HG02678 (cell line): ENCODE results near the gene YBEY.
"Not testable (repeated sequence)": the region's sequence is repeated elsewhere in the genome, so short reads cannot be mapped to it uniquely, and the experiment has no call there.

Experiments used
- ATAC-seq: cut with Tn5 transposase; IDR thresholded peaks from one replicate; pipeline ENCODE4 v1.9.1; 2021; ENCODE audit warnings: mild to moderate bottlenecking, moderate library complexity; ENCODE audit not compliant: unreplicated experiment

Gene YBEY, protein sequence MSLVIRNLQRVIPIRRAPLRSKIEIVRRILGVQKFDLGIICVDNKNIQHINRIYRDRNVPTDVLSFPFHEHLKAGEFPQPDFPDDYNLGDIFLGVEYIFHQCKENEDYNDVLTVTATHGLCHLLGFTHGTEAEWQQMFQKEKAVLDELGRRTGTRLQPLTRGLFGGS

GRCh38 chr21:46285761-46286647 is at the start of gene YBEY:
Gene YBEY (plus strand): TSS chr21:46286342. CDS start chr21:46286914, 572 bp downstream.
- ATAC-seq: peak; percentile 89

DNA sequence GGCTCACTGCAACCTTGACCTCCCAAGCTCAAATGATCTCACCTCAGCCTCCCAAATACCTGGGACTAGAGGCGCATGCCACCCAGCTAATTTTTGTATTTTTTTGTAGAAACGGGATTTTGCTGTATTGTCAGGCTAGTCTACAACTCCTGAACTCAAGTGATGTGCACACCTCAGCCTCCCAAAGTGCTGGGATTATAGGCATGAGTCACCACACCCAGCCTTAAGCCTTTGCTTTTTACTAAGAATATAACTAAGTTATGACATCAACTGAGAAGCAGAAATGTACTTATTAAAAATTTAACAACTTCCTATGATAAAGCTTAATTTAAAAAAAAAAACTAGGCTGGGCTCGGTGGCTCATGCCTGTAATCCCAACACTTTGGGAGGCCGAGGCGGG is 48.7 kb upstream of the YBEY start:
- ATAC-seq: no peak

GRCh38 chr21:46239817-46240325 is 46.3 kb upstream of the YBEY start:
- no peak for ATAC-seq

- ATAC-seq: not testable (repeated sequence)
These were observed 44.6 kb upstream of the YBEY start for GRCh38 chr21:46241577-46241976.

DNA sequence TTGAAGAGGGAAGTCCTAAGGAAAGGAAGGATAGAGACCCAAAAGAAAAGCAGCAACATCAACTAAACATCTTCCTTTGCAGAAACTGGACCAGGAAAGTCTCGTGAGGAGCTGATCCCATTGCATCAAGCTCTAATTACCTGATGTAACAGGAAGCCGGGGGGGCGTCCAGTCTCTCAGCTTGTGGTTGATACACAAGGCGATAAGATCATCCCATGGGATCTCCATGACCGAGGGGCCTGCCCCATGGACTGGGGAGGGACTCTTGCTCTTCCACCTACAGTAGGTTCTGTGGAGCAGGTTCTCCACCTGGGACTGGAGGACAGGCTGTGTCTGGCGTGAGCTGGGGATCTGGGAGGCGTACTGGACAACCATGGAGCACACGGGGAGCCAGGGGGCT is 42.8 kb upstream of the YBEY start:
- ATAC-seq: no peak

DNA sequence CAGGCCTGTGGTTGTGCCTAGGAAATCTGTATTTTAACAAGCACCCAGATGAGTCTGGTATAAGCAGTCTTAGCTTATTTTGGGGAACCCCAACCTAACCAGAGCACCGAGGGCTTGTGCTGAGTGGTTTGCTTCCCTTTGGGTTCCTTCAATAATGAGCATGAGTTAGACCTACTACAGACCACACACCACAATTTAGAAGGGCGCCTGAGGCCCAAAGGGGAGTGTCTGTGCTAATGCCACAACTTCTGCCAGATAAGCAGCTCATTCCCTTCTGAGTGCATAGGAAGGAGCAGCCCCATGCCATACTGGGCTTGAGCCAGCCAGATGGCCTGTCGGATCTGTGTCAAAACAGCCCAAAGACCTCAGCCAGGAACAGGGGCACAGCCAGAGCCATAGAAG is 42.2 kb upstream of the YBEY start:
- ATAC-seq: no peak

DNA sequence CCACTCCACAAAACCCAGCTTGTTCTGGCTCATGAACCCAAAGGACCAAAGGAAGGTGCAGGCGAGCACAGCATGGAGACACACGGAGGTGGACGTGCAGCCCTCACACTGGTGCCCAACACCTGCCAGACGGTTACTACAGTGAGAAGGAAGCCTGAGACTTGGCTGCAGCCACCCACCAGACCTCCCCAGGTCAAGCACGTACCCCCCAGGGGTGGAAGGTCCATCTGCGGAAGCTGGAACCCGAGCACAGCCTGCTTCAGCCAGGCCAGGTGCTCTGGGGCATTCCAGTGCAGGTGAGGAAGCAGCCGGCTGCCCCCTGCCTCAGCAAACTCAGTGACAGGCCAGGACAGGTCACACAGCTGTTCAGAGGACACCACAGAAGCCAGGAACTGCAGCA is 41.5 kb upstream of the YBEY start:
- ATAC-seq: no peak

DNA sequence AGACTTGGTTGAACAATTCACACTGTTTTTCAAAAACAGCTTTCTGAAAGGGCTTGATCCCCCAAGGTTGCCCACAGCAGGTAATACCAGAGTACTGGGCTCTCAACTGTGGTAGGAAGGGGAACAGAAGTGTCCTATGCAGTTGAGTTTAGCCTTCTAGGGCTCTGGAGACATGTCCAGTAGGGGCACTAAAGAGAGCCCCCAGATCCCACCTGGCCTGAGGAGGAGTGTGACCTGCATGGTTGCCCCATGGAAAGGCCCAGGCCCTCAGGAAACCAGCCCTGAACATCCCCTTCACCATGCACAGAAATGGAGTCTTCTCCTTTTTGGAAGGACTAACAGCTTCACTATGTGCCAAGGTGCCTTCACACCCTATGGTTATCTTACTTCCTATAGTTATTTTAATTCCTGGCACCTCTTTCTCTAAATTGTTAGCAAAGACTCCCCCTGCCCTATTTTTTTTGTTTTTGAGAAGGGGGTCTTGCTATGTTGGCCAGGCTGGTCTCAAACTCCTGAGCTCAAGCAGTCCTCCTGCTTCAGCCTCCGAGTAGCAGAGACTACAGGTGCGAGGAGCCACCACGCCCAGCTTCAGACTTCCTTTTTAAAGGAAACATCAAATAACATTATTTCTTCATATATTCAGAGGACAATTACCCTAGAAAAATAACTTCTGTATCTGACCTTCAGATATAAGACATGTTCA is 40.8 kb upstream of the YBEY start:
- ATAC-seq: no peak

- no peak for ATAC-seq
These were observed 39.8 kb upstream of the YBEY start for GRCh38 chr21:46246345-46246744.

- ATAC-seq: no peak
These were observed 38.3 kb upstream of the YBEY start for GRCh38 chr21:46247699-46248421.

DNA sequence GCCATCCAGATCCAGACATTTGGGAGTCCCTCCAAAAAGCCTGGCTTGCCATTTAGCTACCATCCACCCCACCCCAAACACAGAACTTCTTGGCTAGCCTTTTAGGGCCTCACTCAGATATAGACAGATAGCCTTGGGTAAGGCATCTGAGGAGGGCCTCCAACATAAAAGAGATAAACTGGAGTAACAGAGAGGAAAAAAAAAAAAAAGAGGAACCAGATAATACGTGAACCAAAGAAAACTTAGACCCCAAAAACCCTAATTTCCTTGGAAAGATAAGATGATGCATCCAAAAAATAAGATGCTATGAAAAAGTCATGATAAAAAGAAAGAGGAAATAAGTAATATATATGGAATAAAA is 37.7 kb upstream of the YBEY start:
- ATAC-seq: no peak

DNA sequence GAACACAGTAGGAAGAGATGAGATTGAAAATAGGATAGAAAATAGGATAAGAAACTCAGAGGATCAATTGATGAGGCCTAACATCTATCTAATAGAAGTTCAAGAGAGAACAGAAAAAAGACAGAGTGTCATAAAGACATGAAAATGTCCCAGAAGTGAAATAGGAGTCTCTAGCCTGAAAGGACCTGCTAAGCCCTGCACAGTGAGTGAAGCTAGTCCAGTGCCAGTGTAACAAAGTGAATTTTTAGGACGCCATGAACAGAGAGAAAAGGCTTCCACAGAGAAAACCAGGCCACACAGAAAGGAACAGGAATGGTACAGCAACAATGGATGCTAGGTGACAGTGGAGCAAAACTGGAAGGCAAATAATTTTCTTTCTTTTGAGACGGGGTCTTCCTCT is 37.3 kb upstream of the YBEY start:
- no peak for ATAC-seq

DNA sequence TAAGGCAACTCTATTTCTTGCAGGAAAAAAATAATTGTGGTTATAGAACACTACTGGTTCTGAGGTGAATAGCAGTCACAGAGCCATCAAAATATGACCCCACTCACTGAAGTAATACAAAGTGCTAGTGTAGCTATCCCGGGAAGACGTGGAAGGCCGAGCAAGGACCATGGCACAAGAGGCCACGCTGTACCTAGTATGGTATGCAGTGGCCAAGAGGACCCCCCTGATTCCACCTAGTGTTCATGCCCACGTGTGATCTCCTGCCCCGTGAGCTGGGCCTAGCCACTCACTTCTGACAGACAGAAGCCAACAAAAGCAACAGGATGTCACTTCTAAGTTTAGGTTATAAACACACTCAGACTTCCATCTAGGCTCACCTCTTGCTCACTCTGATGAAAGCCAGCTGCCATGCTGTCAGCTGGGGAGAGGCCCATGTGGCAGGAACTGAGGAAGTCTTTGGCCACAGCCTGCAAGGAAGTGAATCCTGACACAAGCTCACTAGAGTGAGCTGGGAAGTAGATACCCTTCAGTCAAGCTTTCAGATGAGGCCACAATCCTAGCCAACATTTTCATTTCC is 35.9 kb upstream of the YBEY start:
- no peak for ATAC-seq

DNA sequence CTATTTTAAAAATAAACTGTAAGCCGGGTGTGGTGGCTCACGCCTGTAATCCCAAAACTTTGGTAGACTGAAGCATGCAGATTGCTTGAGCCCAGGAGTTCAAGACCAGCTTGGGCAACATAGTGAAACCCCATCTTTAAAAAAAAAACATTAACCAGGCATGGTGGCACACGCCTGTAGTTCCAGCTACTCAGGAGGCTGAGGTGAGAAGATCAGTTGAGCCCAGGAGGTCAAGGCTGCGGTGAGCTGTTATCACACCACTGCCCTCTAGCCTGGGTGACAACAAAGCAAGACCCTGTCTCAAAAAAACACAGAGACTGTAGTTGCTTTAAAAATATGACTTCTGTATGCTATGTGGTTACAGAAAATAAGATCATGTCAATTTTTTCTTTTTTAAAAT is 33.3 kb upstream of the YBEY start:
- ATAC-seq: no peak

- ATAC-seq: peak; percentile 64
These were observed 32.5 kb upstream of the YBEY start for GRCh38 chr21:46253610-46254124.

GRCh38 chr21:46254208-46254975 is 31.8 kb upstream of the YBEY start:
- ATAC-seq: peak; percentile 49

DNA sequence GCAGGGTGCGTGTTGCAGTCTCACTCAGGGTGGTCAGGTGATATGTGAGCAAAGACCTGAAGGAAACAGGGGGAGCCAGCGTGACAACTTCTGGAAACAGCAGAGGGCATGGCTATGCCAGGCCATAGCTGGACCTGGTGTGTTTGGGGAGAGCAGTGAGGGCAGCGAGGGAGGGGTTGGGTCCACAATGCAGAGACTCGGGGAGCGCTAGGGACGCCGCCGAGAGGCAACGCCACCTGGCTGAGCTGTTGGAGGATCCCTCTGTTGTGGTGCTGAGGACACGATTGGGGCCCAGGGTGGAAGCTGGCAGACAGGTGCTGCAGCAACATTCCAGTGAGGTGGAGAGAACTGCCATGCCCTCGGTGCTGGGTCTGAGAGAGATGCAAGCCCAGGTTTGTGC is 31.0 kb upstream of the YBEY start:
- ATAC-seq: no peak

DNA sequence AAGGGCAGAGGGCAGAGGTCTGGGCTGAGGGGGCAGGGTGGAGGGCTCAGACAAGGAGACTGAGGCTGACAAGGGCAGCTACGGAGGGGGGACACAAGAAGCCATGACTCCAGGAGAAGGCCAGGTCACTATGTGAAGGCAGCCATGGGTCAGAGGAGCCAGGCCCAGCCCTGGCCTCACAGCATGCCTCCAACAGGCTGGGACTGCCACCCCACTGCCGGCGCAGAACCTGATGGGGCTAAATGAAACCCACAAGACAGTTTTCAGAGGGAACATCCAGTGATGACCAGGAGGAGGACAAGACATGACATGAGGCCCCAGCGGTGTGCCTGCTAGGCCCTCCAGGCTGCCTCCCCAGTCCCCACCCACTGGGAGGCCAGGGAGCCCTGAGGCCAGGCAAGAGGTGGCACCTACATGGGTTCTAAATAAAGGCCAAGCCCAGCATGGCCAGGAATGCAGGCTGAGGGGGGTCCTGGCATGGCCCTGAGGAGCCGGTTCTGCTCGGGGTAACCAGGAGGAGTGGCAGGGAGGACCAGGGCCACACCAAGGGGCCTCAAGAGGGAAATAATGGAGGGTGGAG is 30.3 kb upstream of the YBEY start:
- no peak for ATAC-seq

DNA sequence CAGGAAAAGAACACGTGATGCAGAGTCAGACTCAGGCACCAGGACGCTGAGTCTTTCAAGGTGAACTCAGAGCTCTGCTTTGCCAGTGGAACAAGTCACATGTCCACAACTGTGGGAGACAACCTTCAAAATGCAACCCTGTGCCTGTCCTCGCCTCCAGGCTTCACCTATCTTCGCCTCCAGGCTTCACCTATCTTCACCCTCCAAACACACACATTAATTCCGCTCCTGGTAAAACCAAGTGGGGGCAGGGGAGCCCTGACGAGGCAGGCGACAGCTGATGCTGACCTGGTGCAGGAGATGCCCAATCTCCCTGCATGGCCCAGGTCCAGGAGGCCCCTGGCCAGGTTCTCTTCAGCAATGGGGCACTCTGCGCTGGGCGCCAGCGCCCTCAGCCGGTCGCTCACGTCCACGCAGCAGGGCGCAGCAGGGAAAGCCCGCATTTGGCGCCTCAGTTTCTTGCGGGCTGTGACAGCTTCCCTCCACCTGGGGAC is 29.6 kb upstream of the YBEY start:
- ATAC-seq: no peak
